Measurements from ENCODE around the gene SLC8B1.
A peak's percentile ranks its signal among the peaks of the same experiment; 100 is the strongest.

SLC8B1 gene

DNA sequence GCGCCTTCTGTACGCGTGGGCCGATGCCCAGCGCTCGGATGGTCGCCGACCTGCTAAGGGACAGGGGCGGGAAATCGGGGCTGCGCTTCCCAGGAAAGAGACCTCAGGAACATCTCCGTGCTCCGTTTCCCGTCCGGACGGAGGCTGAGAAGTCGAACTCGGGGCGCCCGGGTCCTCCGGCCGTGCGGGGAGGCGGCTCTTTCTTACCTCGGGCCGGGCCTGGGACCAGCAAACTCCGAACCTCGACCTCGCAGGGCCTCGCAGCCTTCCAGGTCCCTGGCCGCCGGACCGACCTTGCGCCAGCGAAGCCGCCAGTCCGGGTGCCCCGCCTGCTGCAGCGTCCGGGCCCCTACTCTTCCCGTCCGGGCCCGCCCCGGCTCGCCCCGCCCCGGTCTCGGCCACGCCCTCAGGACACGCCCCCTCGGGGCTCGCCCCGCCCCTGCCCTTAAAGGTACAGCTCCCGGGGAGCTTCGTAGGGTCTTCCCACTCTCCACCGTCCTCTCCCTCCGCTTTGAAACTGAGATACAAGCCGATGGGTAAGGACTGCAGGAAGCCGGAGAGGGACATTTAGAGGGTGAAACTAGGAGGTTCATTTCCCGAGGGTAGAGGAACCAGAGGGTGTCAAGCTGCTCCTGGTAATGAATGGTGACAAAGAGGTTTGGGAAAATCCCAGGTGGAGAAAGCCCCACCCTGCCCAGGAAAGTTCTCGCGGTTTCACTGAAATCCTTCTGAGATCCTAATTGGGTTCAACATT, at the start of gene SLC8B1:
TSS of gene SLC8B1 (minus strand) at position 324 of the 754 bp plus-strand sequence. CDS start 2,231 bp downstream, outside the sequence.
- DNase-seq (ENCODE audit: low read depth) = peak; percentile 60

DNA sequence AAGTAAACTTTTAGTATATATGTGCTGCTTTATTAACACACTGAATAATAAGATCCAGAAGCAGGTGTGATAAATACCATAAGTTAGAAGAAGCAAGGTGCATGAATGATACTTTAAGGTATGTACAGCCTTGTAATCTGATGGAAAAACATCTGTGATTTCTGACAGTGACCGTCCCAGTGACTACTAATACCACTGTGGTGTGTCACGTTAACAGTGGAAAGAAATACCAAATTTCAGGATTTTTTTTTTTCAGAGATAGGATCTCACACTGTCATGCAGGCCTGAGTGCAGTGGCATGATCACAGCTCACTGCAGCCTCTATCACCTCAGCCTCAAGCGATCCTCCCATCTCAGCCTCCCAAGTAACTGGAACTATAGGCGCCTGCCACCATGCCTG, 47.3 kb upstream of the SLC8B1 start:
- no peak for DNase-seq (ENCODE audit: low read depth)

DNA sequence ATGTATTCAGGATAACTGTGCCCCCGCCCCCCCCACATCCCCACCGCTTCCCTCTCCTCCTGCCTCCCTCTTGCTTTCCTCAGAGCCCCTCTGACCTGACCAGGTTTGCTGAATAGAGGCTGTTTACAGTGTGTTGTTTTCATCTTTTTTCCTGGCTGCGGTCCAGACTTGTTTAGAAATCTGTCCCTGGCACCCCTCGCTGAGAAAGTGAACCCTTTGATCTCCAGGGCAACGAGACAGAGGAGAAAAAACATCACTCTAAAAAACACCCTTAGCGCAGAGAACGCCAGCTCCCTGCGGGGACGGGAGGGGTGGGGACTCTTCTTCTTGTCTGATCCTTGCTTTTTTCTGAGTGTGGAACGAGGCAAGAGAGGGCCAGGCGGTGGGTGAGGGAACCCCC, 46.3 kb upstream of the SLC8B1 start:
- no peak for DNase-seq (ENCODE audit: low read depth)

DNA sequence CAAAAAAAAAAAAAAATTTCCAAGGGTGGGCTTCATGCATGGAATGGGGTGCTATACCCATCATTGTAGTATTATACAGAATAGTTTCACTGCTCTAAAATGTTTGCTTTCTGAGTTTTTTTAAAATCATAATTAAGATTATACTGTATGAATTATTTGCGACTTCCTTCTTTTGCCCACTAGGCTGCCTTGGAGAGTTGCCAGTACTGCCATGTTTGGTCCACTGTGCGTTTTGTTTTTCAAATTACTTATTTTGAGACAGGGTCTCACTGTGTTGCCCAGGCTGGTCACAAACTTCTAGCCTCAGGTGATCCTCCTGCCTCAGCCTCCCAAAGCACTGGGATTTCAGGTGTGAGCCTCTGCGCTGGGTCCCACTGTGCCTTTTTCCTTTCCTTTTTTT, 43.4 kb upstream of the SLC8B1 start:
- DNase-seq (ENCODE audit: low read depth) = no peak

DNA sequence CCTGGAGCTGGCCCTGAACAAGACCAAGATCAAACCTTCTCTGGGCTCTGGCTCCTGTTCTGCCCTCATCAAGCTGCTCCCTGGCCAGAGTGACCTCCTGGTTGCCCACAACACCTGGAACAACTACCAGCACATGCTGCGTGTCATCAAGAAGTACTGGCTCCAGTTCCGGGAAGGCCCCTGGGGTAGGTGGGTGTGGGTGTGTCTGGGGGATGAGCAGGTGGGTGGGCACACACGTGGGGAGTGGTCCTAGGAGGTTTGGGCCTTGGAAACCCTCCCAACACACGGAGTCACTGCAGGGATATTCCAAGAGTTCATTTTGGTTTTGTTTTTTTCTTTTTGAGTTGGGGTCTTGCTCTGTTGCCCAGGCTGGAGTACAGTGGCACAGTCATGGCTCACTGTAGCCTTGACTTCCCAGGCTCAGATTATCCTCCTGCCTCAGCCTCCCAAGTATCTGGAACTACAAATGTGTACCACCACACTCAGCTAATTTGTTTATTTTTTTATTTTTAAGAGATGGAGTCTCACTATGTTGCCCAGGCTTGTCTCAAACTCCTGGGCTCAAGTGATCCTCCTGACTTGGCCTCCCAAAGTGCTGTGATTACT, 40.0 kb upstream of the SLC8B1 start:
- no peak for DNase-seq (ENCODE audit: low read depth)

DNA sequence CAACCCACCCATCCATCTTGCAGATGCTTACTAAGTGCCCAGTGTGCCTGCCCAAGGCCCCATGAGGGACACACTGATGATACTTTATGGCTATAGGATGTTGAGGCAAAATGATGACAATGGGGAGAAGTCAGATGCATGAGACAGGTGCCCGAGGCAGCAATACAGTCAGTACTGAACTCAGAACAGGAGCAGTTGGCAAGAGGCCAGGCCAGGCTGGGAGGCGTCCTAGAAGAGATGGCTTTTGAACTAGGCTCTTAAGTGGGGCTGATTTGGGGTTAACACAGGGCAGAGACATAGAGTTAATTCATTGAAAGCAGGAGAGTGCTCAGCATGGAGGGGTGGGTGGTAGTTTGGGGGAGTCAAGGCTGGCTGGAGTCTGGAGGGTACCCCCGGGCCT, 39.1 kb upstream of the SLC8B1 start:
- DNase-seq (ENCODE audit: low read depth) = no peak

DNA sequence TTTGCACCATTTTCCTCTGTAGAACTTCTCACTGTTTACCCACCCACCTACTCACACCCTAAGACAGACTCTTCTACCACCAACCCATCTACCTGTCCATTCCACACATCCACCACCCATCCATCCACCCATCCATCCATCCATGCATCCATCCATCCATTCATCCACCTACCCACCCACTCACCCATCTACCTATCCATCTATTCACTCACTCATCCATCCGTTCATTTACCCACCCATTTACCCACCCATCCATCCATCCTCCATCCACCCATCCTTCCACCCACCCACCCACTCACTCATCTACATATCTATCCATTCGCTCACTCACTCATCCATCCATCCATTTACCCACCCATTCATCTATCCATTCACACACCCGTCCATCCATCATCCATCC, 38.5 kb upstream of the SLC8B1 start:
- no peak for DNase-seq (ENCODE audit: low read depth)

DNA sequence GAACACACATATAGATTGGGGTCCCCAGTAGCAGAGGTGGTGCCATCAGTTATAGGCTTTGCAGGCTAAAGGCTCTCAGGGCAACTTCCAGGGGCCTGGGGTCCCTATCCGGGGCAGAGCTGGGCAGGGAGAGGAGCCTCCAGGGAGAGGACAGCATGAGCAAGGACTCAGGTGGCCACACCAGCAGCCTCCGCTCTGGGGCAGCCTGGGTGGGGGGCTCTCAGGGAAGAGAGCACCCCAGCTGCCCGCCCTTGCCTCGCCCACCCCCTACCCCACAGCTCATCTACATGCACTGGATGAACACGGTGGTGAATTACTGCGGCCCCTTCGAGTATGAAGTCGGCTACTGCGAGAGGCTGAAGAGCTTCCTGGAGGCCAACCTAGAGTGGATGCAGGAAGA, 37.5 kb upstream of the SLC8B1 start:
- DNase-seq (ENCODE audit: low read depth) = no peak

DNA sequence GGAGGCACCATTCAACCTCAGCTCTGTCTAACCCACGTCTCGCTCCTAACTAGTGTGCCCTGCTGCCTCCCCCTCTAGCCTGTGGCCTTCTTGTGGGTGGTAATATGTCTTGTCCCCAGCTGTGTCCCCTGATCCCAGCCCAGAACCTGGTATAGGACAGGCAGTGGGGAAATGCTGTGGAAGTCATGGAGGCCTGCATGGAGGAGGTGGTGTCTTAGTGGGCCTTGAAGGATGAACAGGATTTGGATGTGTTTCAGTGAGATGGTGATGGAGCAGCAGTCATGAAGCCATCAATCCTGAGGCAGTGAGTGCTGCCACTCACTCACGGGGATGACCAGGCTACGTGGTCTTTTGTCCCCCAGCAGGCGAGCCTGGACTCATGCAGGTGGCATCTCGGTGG, 36.9 kb upstream of the SLC8B1 start:
- DNase-seq (ENCODE audit: low read depth) = no peak

DNA sequence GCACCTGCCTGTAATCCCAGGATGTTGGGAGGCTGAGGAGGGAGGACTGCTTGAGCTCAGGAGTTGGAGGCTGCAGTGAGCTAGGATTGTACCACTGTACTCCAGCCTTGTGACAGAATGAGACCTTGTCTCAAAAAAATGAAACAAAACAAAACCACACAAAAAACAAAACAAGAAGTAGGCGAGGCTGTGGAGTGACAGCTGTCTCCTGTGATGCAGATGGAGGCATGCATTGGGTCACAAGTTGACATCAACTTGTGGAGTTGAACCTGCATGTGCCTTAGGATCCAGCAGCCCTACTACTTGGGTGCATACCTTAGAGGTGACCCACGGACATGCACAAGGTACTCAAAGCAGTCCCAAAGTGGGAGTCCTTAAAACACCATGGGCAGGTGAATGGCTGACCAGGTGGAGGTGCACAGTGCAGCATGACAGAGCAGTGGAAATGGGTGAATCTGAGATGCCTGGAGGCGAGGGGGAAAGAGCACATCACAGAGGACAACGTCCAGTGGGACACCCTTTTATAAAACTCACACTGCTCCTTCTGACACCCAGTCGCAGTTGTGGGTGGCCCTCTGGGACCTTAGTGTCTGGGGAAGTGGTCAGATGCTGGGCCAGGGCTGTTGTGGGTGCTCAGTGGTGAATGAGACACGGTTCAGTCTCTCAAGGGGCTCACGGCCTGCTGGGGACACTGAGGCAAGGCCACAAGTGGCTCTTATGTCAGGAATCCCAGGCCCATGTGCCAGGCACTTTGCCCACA, 36.2 kb upstream of the SLC8B1 start:
- no peak for DNase-seq (ENCODE audit: low read depth)

DNA sequence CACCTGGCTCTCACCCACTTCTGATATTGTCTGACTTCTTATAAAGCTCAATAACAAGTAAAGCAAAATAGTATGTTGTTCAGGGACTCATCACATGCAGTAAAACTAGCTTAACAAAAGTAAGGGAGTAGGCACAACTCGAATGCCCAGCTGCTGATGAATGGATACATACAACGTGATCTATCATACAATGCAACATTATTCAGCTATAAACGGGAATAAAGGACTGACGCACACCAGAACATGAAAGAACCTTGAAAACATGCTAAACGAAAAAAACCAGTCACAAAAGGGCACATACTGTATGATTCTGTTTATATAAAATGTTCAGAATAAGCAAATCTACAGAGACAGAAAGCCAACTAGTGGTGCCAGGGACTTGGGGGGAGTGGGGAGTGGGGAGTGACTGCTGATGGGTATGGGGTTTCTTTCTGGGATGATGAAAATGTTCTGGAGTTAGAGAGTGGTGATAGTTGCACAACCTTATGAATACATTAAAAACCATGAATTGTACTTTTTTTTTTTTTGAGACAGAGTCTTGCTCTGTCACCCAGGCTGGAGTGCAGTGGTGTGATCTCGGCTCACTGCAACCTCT, 34.6 kb upstream of the SLC8B1 start:
- no peak for DNase-seq (ENCODE audit: low read depth)

DNA sequence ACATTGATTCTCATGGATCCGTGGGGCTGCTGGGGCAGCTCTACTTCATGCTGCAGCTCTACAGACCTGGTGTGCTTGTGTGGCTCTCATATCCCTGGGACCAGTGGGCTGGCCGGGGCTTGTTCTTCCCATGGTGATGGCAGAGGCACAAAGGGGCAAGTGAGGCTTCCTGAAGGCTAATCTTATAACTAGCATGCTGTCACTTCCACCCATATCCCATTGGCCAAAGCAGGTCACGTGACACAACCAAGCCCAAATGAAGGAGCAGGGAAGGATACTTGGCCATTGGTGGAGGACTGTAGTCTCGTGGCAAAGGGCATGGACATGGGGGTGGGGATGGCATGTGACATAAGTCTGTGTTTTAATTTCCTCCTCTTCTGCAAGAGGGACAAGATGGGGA, 33.4 kb upstream of the SLC8B1 start:
- DNase-seq (ENCODE audit: low read depth) = no peak

DNA sequence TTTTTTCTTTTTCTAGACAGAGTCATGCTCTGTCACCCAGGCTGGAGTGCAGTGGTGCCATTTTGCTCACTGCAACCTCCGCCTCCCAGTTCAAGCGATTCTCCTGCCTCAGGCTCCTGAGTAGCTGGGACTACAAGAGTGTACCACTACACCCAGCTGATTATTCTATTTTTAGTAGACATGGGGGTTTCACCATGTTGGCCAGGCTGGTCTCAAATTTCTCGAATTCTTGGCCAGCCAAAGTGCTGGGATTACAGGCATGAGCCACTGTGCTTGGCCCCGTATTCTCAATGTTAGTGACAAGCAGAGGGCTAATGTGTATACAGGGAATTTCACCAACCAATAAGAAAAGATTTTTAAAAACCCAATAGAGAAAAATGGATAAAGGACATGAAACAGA, 31.9 kb upstream of the SLC8B1 start:
- DNase-seq (ENCODE audit: low read depth) = no peak

DNA sequence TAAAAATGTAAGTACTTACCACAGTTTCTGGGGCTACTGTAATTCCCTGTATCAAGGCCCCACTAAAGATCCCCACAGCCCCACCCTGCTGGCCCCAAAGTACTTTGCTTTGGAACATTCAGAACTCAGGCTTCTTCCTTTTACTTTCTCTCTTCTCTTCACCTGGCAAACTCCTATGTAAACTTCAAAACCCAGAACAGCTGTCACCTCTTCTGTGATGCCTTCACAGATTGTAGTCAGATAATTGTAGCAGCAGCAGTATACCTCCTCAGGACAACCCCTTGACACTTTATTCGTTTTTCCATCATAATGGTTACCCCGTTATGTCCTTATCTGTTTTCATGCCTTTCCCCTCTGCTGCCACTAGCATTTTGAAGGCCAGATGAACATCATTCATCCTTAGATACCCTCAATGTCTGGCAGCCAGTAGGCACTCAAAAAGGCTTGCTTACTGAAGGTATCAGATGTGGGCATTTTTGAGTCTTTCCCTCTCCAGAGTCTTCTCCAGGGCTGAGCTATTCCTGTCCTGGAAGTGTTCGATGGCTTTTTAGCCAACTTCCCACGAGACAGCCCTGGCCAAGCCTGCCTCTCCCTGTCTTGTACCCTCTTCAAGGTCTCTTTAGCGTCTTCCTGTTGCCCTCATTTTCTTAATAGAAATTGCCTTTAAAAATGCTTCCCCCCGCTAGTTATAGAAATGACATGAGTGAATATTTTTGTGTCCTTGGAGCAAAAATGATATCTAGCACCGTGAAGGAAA, 30.9 kb upstream of the SLC8B1 start:
- DNase-seq (ENCODE audit: low read depth) = no peak

DNA sequence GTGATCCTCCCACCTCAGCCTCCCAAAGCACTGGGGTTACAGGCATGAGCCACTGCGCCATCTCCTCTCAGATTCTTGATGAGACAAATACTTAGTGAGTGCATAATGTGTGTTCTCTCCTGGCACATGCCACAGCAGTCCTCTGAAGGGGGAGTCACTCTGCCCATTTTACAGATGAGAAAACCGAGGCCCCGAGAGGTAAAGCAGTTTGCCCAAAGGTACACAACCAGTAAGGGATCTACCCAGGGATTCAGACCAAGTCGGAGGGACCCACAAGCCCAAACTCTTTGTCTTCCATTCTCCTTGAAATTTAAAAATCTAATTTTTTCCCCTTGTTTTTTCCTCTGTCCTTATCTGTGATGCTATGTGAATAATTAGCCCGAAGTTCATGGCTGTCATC, 29.8 kb upstream of the SLC8B1 start:
- no peak for DNase-seq (ENCODE audit: low read depth)

DNA sequence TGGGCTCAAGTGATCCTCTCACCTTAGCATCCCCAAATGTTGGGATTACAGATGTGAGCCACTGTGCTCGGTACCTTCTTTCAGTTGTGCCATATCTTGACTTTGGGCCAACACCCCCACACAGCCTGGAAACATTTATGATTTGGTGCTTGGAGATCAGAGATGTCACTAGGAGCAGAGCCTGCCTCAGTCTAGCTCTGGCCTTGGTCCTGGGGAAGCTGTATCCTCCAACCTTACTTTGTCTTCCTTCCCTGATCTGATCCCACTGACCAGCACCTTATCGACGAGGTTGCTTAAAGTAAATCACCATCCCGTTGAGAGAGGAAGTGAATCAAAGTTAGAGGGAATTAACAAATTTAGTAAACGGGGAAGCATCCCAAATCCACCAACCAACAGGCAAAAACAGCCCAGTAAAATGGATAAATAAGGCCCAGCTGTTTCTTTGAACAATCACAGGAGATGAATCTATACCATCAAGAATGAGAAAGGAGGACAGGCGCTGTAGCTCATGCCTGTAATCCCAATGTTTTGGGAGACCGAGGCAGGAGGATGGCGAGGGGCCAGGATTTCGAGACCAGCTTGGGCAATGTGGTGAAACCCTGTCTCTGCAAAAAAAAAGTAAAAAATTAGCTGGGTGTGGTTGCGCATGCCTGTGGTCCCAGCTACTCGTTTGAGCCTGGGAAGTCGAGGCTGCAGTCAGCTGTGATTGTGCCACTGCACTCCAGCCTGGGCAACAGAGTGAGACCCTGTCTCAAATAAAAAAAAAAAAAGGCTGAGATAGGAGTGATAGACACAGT, 26.9 kb upstream of the SLC8B1 start:
- DNase-seq (ENCODE audit: low read depth) = no peak

DNA sequence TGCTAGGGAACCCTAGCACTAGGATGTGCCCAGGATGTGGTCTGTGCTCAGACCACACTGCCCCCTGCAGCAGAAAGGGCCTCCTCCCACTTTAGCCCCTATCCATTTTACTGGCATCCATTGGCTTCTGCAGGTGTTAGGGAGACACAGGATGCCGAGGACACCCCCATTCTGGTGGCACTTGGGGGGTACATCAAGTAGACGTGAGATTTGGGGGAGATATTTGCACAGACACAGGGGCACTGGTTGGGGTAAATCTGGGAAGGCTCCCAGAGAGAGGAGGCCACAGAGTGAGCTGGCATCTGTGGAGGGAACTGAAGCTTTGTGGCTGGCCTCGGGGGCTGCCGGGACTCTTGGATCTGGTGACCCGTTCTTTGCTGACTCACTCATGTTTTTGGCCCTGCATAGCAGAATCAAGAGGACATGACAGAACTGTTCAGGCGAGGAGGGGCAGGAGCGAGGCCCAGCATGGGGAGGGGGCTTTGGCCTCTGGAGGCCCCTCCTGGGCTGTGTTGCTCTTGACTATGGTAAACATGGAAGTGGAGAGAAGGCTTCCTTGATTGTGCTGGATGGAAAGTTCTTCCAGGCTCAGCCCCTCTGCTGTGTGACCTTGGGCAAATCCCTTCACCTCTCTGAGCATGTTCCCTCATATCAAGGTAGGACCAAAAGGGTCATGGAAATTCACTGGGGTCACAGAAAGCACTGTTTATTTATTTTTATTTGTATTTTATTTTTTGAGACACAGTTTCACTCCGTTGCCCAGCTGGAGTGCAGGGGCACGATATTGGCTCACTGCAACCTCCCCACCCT, 25.2 kb upstream of the SLC8B1 start:
- peak; percentile 11 for DNase-seq (ENCODE audit: low read depth)

DNA sequence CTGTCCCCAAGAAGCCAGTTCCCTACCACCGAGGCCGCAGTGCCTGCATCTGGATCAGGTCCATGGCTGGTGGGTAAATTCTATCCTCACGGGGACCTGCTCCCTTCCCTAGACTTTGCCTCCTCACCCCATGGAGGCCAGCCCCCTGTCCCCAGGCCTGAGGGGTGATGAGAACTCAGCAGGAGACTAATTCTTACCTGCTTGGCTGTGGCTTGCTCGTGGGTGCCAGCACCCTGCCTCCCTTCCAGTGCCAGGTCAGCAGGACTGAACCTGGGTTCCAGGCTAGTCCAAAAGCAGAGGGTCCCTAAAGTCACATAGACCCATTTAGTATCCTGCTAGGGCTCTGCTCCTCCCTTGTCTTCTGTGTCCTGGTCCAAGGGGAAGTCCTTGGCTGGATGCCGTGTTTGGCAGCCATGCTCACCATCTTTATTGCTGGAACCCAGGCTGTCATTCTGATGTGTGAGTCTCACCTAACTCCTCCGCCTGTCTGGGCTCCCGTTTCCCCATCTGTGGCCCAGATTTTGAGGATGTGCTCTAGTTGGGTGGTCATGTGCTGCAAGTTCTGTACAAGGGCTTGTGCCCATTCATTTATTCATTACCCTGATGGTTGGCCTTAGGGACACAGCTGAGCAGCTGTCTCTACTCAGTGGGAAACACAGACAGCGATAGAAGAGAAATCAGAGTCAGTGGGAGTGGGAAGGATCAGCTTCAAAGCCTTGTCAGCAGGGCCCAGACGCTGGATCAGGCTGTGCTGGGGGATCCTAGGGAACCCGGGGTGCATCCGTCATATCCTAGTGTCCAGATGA, 24.4 kb upstream of the SLC8B1 start:
- no peak for DNase-seq (ENCODE audit: low read depth)

DNA sequence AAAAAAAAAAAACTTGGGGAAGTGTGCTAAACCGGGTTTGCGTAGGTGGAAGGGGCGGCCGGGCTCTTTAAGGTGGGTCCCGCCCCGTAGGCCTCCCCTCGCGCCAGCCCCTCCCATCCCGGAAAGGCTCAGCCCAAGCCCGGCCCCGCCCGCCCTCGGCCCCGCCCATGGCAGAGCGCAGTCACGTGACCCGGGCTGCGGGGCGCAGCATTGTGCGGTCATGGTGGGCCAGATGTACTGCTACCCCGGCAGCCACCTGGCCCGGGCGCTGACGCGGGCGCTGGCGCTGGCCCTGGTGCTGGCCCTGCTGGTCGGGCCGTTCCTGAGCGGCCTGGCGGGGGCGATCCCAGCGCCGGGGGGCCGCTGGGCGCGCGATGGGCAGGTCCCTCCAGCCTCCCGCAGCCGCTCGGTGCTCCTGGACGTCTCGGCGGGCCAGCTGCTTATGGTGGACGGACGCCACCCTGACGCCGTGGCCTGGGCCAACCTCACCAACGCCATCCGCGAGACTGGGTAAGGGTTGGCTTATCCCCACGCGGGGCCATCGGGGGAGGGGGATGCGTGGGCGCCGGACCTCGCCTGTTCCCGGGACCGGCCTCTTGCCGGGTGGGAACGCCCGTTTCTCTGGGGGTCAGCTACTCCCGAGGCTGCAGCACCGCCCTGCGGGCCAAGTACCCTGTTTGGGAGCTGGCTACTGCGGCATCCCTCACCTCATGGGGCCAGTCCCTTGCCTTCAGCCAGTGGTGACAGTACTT, 23.6 kb upstream of the SLC8B1 start, which contains the start of gene PLBD2:
TSS of gene PLBD2 (plus strand) at position 207 of the 752 bp plus-strand sequence. CDS start at position 221, 14 bp downstream.
- peak; percentile 88 for DNase-seq (ENCODE audit: low read depth)
